GM21526 (cell line): Measurements from ENCODE around the gene SH3YL1.

Source experiments
- ATAC-seq: cut with Tn5 transposase; IDR thresholded peaks from one replicate; pipeline ENCODE4 v1.9.1; 2021; ENCODE audit warnings: moderate library complexity; ENCODE audit not compliant: unreplicated experiment, low FRiP score

SH3YL1 gene

DNA sequence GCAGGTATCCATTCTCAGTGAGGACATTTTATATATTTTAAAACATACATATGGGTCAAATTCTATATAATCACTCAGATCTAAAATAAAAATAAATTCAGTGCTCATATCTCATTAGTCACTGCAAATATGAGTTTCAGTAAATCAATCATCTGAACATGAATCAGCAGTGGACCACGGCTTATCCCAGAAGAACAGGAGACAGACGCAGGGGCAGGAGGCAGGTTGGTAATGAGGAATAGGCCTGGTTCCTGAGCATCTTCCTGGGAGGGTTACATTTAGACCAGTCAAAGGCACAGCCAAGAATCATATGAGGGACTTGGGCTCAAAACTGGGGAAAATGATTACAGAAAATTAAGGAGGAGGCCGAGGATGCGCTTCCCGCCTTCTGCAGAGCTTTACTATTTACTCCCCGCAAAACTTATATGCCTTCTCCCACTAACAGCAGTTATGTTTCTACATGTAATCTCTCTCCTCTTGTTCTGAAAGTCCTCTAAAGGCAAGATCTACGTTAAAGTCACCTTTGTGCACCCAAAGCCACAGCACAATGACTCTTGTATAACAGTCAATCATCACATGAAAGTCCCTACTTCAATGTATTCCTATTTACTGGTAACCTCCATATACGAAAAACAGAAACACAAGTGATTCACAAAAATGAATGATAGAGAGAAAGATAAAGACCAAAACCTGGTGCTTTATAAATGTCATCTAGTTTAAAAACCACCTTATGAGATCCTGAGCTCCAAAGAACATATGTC lies 35.1 kb downstream of the SH3YL1 start:
- ATAC-seq, result no peak

GRCh38 chr2:228115-228514 lies 35.7 kb downstream of the SH3YL1 start:
- ATAC-seq, result no peak

DNA sequence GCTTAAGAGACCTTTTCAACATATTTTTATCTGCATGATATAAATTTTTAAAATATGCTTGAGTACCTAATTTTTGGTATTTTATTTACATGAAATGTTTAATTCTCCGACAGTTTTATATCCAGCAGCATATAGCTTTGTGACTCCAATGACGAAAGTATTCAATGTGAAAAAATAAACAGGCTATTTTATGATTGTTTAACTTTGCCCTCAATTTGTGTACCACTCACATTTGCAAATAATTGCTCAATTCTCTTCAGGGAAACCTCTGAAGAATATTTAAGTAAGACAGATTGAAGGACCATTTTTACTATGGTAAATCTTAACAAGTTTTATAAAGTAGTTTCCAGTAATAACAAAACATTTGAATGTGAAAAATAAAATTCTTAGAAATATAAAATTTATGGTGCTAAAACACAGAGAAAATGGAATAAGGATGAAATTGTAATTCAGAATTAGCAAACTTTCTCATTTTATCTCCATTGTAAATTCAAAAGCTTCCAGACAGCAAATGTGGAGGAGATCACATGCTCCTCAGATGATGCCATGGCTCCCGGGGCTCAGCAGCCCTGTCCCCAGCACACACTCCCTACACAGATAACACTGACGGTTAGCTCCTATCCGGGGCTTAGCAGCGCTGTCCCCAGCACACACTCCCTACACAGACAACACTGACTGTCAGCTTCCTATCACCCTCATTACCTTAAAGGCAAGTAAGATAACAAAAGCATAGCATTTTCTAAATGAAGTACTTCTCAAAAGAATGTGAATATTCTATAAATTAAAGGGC lies 39.7 kb downstream of the SH3YL1 start:
- ATAC-seq, result no peak

DNA sequence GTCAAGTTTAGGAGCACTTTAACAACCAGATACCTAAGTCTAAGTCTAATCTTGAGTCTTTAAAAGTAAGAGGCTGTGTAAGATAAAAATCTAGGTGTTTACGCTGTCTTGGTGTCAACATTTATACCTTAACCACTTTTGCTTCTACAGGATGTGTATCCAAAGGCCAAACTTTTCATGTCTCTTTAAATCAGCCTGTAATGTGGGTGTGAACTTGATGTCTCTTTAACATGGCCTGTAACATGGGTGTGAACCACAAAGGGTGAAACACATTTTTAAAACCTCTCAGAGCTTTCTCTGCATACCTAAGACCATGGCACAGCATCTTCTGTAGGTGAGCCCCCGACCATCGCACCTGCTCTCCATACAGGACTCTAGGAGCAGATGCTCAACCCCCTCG lies 40.4 kb downstream of the SH3YL1 start:
- no peak for ATAC-seq

DNA sequence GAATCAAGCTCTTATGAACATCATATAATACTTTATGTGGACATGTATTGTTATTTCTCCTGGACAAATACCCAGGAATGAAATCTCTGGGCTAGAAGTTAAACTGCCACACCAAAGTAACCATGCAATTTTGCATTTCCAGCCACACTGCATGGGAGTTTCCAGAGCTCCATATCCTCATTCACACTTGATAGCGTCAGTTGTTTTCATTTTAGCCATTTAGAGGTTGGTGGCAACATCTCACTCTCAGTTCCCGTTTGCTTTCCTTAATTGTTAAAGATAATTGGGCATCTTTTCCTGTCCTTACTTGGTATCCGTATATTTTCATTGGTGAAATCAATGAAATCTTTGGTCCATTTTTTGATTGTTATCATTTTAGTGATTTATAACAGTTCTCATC lies 47.8 kb downstream of the SH3YL1 start:
- no peak for ATAC-seq

- ATAC-seq, result no peak
Observed at GRCh38 chr2:213932-214693, 49.7 kb downstream of the SH3YL1 start.

DNA sequence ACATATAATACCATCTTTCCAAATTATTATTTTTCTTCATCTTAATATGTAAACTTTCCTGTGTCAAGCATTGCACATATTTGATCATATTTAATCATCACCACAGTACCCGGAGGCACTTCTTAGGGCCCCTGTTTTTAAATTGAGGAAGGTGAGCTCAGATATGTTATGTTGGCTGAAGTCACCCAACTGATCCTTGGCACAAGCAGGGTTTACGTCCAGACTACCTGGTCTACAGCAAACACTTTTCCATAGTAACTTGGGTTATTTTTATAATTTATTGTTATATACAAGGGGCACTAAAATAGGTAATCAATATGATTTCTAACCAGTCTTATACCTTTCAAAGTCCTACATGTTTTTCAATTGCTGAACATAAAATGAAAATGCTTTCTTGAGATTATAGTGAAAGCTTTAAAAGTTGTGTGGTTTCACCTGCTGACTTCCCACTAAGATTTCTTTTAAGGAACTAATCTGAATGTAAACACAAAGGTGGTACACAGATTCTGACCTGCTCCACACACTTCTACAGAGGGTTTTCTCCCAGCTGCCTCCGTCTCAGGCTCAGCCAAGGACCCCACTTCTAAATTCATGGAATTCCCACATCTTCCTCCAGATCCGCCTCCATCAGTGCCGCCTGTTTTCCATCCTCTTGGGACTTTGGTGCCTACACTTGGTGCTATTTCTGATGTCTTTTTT lies 52.2 kb downstream of the SH3YL1 start:
- ATAC-seq, result no peak

DNA sequence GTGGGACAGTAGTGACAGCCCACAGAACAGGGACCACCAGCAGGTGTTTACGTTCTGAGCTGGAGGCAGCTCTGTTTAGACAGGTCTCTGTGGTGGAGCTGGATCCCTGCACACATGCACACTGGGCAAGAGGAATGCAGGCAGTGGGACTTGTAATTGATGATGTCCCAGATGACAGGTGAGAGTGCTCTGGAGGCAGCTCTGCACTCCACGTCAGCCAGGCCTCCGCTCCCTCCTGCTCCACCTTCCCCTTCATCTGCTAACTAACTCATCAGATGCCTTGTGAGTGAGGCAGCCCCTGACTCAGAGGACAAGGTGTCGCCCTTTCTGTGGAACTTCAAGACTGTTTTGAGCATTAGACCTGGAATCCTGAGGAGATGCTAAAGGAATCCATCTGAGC lies 53.2 kb downstream of the SH3YL1 start:
- ATAC-seq, result no peak

GRCh38 chr2:209470-209869 lies 54.4 kb downstream of the SH3YL1 start:
- ATAC-seq, result no peak

- no peak for ATAC-seq
Observed at GRCh38 chr2:208335-208734, 55.5 kb downstream of the SH3YL1 start.

GRCh38 chr2:203984-204383 lies 59.8 kb downstream of the SH3YL1 start:
- ATAC-seq, result no peak

GRCh38 chr2:203401-203800 lies 60.4 kb downstream of the SH3YL1 start:
- no peak for ATAC-seq

GRCh38 chr2:202945-203344 lies 60.9 kb downstream of the SH3YL1 start:
- no peak for ATAC-seq

DNA sequence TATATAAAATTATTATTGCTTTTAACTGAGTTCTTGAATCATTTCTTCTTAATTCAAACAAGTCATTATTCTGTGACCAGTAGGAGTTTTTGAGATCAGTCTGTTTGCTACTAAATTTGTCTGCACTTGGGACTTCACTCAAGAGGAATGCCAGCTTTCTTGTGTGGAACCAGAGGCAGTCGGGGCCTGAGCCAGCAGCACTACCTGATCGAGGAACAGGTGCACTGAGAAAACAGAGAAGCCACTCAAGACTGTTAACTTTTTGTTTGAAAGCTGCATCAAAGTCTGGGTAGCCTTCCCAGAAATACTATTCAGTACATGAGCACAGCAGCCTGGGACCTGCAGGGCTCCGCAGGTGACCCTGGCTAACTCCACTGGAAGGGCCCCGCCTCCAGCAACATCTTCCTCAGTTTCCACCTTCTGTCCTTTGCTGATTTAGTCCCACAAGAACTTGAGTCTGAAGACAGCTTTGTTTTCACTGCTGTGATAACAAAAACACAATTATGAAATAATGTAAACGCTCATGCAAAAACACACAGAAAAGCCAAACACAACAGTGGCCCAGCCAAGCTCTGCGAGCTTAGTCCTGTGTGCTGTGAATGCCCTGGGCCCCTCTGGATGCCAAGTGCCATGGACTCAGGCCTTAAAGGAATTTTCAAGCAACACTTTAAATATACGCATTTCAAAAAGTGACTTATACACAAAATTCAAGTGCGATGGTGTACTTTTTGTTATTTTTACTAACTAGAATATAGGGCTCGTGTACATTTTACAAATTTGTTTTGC lies 62.0 kb downstream of the SH3YL1 start:
- ATAC-seq, result no peak

- no peak for ATAC-seq
Observed at GRCh38 chr2:199041-199966, 64.5 kb downstream of the SH3YL1 start.

DNA sequence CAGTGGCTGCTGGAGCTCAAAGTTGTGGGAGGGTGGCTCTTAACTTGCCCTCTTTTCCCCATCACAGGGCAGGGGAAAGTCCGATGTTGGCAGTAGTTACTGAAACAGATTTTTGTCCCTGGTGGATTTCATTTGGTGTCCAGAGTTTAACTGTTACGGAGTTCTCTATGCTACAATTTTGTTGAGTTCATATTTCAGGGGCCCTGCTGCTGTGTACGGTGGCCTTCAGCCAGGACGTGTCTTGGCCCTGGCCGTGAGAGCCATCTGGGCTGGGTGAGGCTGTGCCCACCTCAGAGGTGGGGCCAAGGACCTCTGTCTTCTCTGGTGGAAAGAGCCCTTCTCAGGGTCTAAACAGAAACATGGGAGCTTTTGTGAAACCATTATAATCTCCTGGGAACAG lies 67.4 kb downstream of the SH3YL1 start:
- no peak for ATAC-seq

- no peak for ATAC-seq
Observed at GRCh38 chr2:195932-196331, 67.9 kb downstream of the SH3YL1 start.

- no peak for ATAC-seq
Observed at GRCh38 chr2:193141-193671, 70.6 kb downstream of the SH3YL1 start.
